ELF-1 (cell line): Measurements from ENCODE around the gene OR4C3.
"Not testable (repeated sequence)": the region's sequence is repeated elsewhere in the genome, so short reads cannot be mapped to it uniquely, and the experiment has no call there.

Source experiments
- DNase-seq: peaks from one replicate; pipeline ENCODE4 v3.0.0-alpha.2; 2016; ENCODE audit warnings: low read depth, low spot score

The OR4C3 gene

GRCh38 chr11:48324620-48325019, at the start of gene OR4C3:
TSS of gene OR4C3 (plus strand) at chr11:48324920. CDS start at chr11:48325022, 102 bp downstream.
- DNase-seq, result not testable (repeated sequence)

DNA sequence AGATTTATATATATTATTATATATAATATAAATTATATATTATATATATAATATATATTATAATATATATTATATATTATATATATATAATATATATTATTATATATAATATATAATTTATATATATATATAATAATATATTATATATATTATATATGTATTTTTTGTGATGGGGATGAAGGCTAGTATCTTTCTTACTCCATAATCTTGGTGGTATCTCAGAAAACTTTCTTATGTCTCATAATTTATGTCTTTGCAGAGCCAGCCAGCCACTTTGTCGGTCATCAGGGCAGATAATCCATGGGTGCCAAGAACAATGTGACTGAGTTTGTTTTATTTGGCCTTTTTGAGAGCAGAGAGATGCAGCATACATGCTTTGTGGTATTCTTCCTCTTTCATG, 18.8 kb upstream of the OR4C3 start, which contains the start of gene OR4S1:
Gene OR4S1, plus strand, starts transcription at position 301 of the 400 bp plus-strand sequence. Its CDS starts 0 bp downstream, at position 301.
- no peak for DNase-seq

DNA sequence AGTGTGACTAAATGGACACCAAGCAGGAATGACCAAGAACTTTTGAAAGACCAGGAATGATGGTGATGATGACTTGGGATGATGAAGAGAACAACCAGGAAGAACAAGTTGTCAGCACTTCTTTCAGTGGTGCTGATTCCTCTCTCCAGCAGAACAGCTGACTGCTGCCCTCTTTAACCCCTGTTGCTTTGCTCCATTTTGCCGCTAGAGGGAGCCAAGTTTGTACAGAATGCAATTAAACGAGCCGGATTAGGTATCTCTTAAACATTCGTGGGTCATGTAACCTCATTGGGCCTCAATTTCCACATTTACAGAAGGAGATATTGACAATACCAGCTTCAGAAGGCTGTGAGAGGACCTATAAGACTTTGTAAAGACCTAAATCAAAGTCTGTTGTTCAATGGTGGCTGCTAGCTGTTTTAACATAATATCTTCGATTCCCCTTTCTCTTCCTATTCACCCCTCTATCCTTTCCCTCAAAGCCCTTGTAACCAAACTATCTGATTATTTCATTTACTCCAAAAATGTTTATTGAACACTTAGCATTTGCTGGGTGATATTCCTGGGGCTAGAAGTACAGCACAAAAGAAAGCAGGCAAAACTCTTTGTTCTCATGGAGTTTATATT, 16.8 kb upstream of the OR4C3 start:
- DNase-seq, result peak; percentile 72

DNA sequence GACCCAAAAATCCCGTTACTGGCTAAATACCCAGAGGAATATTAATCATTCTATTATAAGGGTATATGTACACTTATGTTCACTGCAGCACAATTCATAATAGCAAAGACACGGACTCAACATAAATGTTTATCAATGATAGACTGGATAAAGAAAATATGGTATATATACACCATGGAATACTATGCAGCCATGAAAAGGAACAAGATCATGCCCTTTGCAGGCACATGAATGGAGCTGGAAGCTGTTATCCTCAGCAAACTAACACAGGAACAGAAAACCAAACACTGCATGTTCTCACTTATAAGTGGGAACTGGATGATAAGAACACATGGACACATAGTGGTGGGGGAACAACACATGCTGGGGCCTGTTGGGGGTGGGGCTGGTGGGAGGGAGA, 11.1 kb upstream of the OR4C3 start:
- DNase-seq, result not testable (repeated sequence)

GRCh38 chr11:48319813-48320212, 4.9 kb upstream of the OR4C3 start:
- DNase-seq, result not testable (repeated sequence)

DNA sequence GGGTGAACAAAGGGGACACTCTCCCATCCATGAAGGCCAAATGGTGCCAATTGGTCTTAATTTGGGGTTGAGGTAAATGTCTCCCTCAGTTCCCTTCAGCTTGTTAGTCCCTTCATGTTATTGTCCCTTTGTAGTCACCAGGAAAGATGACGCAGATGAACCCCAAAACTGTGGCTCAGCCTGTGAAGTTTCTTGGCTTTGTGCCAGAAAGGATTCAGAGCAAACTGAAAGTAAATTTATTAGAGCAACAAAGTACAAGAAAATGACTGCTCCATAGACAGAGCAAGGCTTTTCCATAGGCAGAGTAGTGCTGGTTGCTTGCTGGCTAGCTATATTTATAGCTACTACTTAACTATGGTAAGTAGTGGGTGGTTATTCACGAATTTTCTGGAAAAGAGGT, 16.7 kb downstream of the OR4C3 start:
- no peak for DNase-seq

DNA sequence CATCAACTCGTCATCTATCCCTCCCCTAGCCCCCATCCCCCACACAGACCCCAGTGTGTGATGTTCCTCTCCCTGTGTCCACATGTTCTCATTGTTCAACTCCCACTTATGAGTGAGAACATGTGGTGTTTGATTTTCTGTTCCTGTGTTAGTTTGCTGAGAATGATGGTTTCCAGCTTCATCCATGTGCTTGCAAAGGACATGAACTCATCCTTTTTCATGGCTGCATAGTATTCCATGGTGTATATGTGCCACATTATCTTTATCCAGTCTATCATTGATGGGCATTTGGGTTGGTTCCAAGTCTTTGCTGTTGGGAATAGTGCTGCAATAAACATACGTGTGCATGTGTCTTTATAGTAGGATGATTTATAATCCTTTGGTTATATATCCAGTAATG, 17.8 kb downstream of the OR4C3 start:
- not testable (repeated sequence) for DNase-seq

DNA sequence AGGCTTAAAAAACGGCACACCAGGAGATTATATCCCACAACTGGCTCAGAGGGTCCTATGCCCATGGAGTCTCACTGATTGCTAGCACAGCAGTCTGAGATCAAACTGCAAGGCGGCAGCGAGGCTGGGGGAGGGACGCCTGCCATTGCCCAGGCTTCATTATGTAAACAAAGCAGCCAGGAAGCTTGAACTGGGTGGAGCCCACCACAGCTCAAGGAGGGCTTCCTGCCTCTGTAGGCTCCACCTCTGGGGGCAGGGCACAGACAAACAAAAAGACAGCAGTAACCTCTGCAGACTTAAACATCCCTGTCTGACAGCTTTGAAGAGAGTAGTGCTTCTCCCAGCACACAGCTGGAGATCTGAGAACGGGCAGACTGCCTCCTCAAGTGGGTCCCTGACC, 21.6 kb downstream of the OR4C3 start:
- not testable (repeated sequence) for DNase-seq

- no peak for DNase-seq
Observed at GRCh38 chr11:48354013-48354412, 29.3 kb downstream of the OR4C3 start.

GRCh38 chr11:48354677-48355076, 30.0 kb downstream of the OR4C3 start:
- DNase-seq, result no peak

GRCh38 chr11:48361289-48361688, 36.6 kb downstream of the OR4C3 start:
- not testable (repeated sequence) for DNase-seq

GRCh38 chr11:48366365-48366764, 41.6 kb downstream of the OR4C3 start, which contains the start of gene OR4C5:
TSS of gene OR4C5 (minus strand) at chr11:48366465. CDS start at chr11:48366465, 0 bp downstream.
- DNase-seq, result no peak
